Activated CD8-positive, alpha-beta memory T cell treated with anti-CD3 and anti-CD28 coated beads for 36 hours (primary cell): ENCODE measurements around the gene NOL4L. TPM values are rescaled to one million over a fixed set of nuclear protein-coding genes. Genes with fewer than 3 reads are reported as not detected.

ENCODE experiments used
- CTCF ChIA-PET: fragments of 350-600 bp; sonication (Branson Sonifier 250); formaldehyde crosslinking; loops from one replicate; lab custom pipeline; 2021; ENCODE audit warnings: antibody characterized with exemption; lab: Charles Lee
- POLR2A ChIA-PET: fragments of 350-600 bp; sonication (Branson Sonifier 250); formaldehyde crosslinking; loops from one replicate; lab custom pipeline; 2021; ENCODE audit warnings: antibody characterized with exemption; lab: Charles Lee
- total RNA-seq, 2 experiments: library from RNA; stranded (reverse); gene quantifications; one replicate each; pipeline ENCODE4 v1.2.3, GENCODE V29; 2021

The NOL4L gene
- total RNA-seq, 2 experiments from 2014 or later: 9.9 to 10.9 TPM

GRCh38 chr20:32454164-32455145 is 130.7 kb downstream of the NOL4L start:
- POLR2A ChIA-PET: no interaction called here

GRCh38 chr20:32453467-32454163 is 131.5 kb downstream of the NOL4L start:
- ChIA-PET POLR2A (no interaction called here), CTCF (interaction anchor here (0.5 to 0.8 kb wide), 2 partner anchors 27 to 72 kb away, joined by 3 read pairs; no protein-coding TSS in a partner anchor)

More at GRCh38 chr20:32454164-32455145, 130.7 kb downstream of the NOL4L start:
- CTCF ChIA-PET: interaction anchor here (0.8 kb wide), 1 partner anchor 27 kb away, joined by 3 read pairs; no protein-coding TSS in a partner anchor

GRCh38 chr20:32452776-32453466 is 132.2 kb downstream of the NOL4L start:
- ChIA-PET CTCF (interaction anchor here (0.5 to 0.8 kb wide), 2 partner anchors 71 to 297 kb away, joined by 3 read pairs; no protein-coding TSS in a partner anchor), POLR2A (no interaction called here)

- POLR2A ChIA-PET: no interaction called here
- CTCF ChIA-PET: interaction anchor here (0.8 kb wide), 1 partner anchor 296 kb away, joined by 3 read pairs; no protein-coding TSS in a partner anchor
Observed at GRCh38 chr20:32451682-32452461, 133.3 kb downstream of the NOL4L start.

GRCh38 chr20:32451340-32451681 is 133.8 kb downstream of the NOL4L start:
- POLR2A ChIA-PET: no interaction called here
- CTCF ChIA-PET: no interaction called here

- POLR2A ChIA-PET: no interaction called here
Observed at GRCh38 chr20:32450484-32451061, 134.6 kb downstream of the NOL4L start.

GRCh38 chr20:32449890-32450401 is 135.2 kb downstream of the NOL4L start:
- ChIA-PET CTCF (no interaction called here), POLR2A (no interaction called here)

More at GRCh38 chr20:32450484-32451061, 134.6 kb downstream of the NOL4L start:
- CTCF ChIA-PET: no interaction called here

GRCh38 chr20:32449057-32449889 is 135.9 kb downstream of the NOL4L start:
- CTCF ChIA-PET: interaction anchor here (0.8 kb wide), 1 partner anchor 225 kb away, joined by 4 read pairs; the partner anchor contains the start of gene C20orf203
- POLR2A ChIA-PET: no interaction called here

- CTCF ChIA-PET: interaction anchor here (0.8 kb wide), 1 partner anchor 225 kb away, joined by 4 read pairs; the partner anchor contains the start of gene C20orf203
- POLR2A ChIA-PET: no interaction called here
Observed at GRCh38 chr20:32448306-32449056, 136.7 kb downstream of the NOL4L start.

- POLR2A ChIA-PET: interaction anchor here (0.6 kb wide), 1 partner anchor 30 kb away, joined by 8 read pairs; no protein-coding TSS in a partner anchor
- CTCF ChIA-PET: no interaction called here
Observed at GRCh38 chr20:32447136-32448027, 137.8 kb downstream of the NOL4L start.

GRCh38 chr20:32446301-32447100 is 138.6 kb downstream of the NOL4L start:
- POLR2A ChIA-PET: no interaction called here
- CTCF ChIA-PET: no interaction called here

GRCh38 chr20:32445539-32446273 is 139.4 kb downstream of the NOL4L start:
- CTCF ChIA-PET: no interaction called here
- POLR2A ChIA-PET: no interaction called here

- CTCF ChIA-PET: no interaction called here
- POLR2A ChIA-PET: no interaction called here
Observed at GRCh38 chr20:32444474-32445220, 140.5 kb downstream of the NOL4L start.
